SK-N-SH (cell line): ENCODE measurements around the gene C1orf216. TPM values are rescaled to one million over a fixed set of nuclear protein-coding genes. Genes with fewer than 3 reads are reported as not detected.
"Not testable (repeated sequence)": the region's sequence is repeated elsewhere in the genome, so short reads cannot be mapped to it uniquely, and the experiment has no call there.

ENCODE experiments used
- CTCF ChIA-PET: fragments of 300-600, 350-600 bp; formaldehyde crosslinking; extraction: SDS; loops from one replicate; lab custom pipeline; 2021; lab: Yijun Ruan, JAX
- POLR2A ChIA-PET: fragments of 350-600 bp; sonication (Branson Sonifier 250); formaldehyde crosslinking; extraction: SDS; loops from one replicate; lab custom pipeline; 2020; ENCODE audit warnings: antibody characterized with exemption, inconsistent platforms; lab: Yijun Ruan, JAX
- DNase-seq: peaks from one replicate; pipeline ENCODE4 v3.0.0; 2012
- H2AFZ ChIP-seq: fragments of 200-600 bp; sonication (generic); 2 replicates; pipeline ENCODE4 v1.8.1; 2016; ENCODE audit warnings: antibody characterized with exemption, mild to moderate bottlenecking, low read depth
- H3F3A ChIP-seq: fragments of 200-600 bp; sonication (generic); replicated peaks from 2 replicates; pipeline ENCODE3; 2016; ENCODE audit warnings: antibody characterized with exemption, mild to moderate bottlenecking; ENCODE audit not compliant: insufficient read depth
- H3K27ac ChIP-seq, 2 experiments: fragments of 200-500 bp in 1 of 2; fragments of 200-600 bp in 1 of 2; sonication (Bioruptor generic) in 1 of 2; sonication (generic), shearing (Covaris generic) in 1 of 2; 2 replicates each; pipeline versions ENCODE4 v1.5.1 to v1.6.1; 2014 to 2016; ENCODE audit warnings: low read depth in 2 of 2, inconsistent platforms in 1 of 2, low read length in 1 of 2, mild to moderate bottlenecking in 1 of 2, mixed read lengths in 1 of 2
- H3K27me3 ChIP-seq: fragments of 200-600 bp; sonication (generic), shearing (Covaris generic); 2 replicates; pipeline ENCODE4 v1.6.1; 2016; ENCODE audit warnings: mixed run types; ENCODE audit not compliant: insufficient read depth
- H3K36me3 ChIP-seq, 2 experiments: fragments of 200-500 bp in 1 of 2; fragments of 200-600 bp in 1 of 2; sonication (Bioruptor generic) in 1 of 2; sonication (generic) in 1 of 2; replicated peaks in 1 of 2; 2 replicates each; pipeline versions ENCODE3 to v1.5.1; 2014 to 2016; ENCODE audit warnings: low read length in 1 of 2, mild to moderate bottlenecking in 1 of 2; ENCODE audit not compliant: insufficient read depth in 2 of 2, control insufficient read depth in 1 of 2
- H3K4me1 ChIP-seq, 2 experiments: fragments of 200-500 bp in 1 of 2; fragments of 200-600 bp in 1 of 2; sonication (Bioruptor generic) in 1 of 2; sonication (generic), shearing (Covaris generic) in 1 of 2; 2 replicates each; pipeline versions ENCODE4 v1.5.1 to v1.6.1; 2014 to 2016; ENCODE audit warnings: low read depth in 1 of 2, low read length in 1 of 2, mixed run types in 1 of 2; ENCODE audit not compliant: insufficient read depth in 2 of 2, control insufficient read depth in 1 of 2
- H3K4me2 ChIP-seq: fragments of 200-600 bp; sonication (generic), shearing (Covaris generic); 2 replicates; pipeline ENCODE4 v1.6.1; 2017; ENCODE audit warnings: mixed run types
- H3K4me3 ChIP-seq, 2 experiments: fragments of 200-500 bp in 1 of 2; fragments of 200-600 bp in 1 of 2; sonication (Bioruptor generic) in 1 of 2; sonication (generic), shearing (Covaris generic) in 1 of 2; 2 replicates each; pipeline versions ENCODE4 v1.5.1 to v1.8.1; 2014 to 2016; ENCODE audit warnings: low read depth in 2 of 2, inconsistent platforms in 1 of 2, low read length in 1 of 2, mild to moderate bottlenecking in 1 of 2, mixed read lengths in 1 of 2, moderate library complexity in 1 of 2
- H3K79me2 ChIP-seq: fragments of 200-600 bp; sonication (generic); 2 replicates; pipeline ENCODE4 v1.8.1; 2017; ENCODE audit warnings: mild to moderate bottlenecking; ENCODE audit not compliant: insufficient read depth
- H3K9ac ChIP-seq: fragments of 200-600 bp; sonication (generic); 2 replicates; pipeline ENCODE4 v1.6.1; 2017; ENCODE audit warnings: mixed run types
- H3K9me2 ChIP-seq: fragments of 200-600 bp; sonication (generic); 2 replicates; pipeline ENCODE4 v1.6.1; 2017; ENCODE audit warnings: mixed run types
- H3K9me3 ChIP-seq: fragments of 200-600 bp; sonication (generic); 2 replicates; pipeline ENCODE4 v1.6.1; 2017; ENCODE audit warnings: mixed run types, mild to moderate bottlenecking, moderate library complexity
- H4K20me1 ChIP-seq: fragments of 200-600 bp; sonication (generic); 2 replicates; pipeline ENCODE4 v1.6.1; 2017; ENCODE audit warnings: mild to moderate bottlenecking, mixed run types; ENCODE audit not compliant: insufficient read depth
- EP300 ChIP-seq, 2 experiments: IDR thresholded peaks; 2 replicates each; pipeline versions ENCODE4 v1.4.0 to v1.6.1; 2012; ENCODE audit warnings: borderline replicate concordance in 1 of 2, low read depth in 1 of 2, low read length in 1 of 2
- FOSL2 ChIP-seq: IDR thresholded peaks from 2 replicates; pipeline ENCODE4 v1.4.0; 2012; ENCODE audit warnings: low read depth, mild to moderate bottlenecking, moderate library complexity, borderline replicate concordance
- FOXJ3 ChIP-seq: sonication (generic); formaldehyde crosslinking; IDR thresholded peaks from 2 replicates; pipeline ENCODE4 v1.5.1; 2020; ENCODE audit warnings: mild to moderate bottlenecking, missing genetic modification reagents
- GABPA ChIP-seq: IDR thresholded peaks from 2 replicates; pipeline ENCODE4 v1.4.0; 2012; ENCODE audit warnings: low read depth, mild to moderate bottlenecking
- JUND ChIP-seq: IDR thresholded peaks from 2 replicates; pipeline ENCODE4 v1.4.0; 2012
- MAX ChIP-seq: IDR thresholded peaks from 2 replicates; pipeline ENCODE4 v1.4.0; 2012; ENCODE audit warnings: low read depth
- RCOR1 ChIP-seq: fragments of 150-350 bp; IDR thresholded peaks from 2 replicates; pipeline ENCODE4 v1.6.1; 2017; ENCODE audit warnings: antibody characterized with exemption, low read length
- SMC3 ChIP-seq: IDR thresholded peaks from 2 replicates; pipeline ENCODE4 v1.6.1; 2012; ENCODE audit warnings: low read depth, low read length, improper control_type of control experiment
- TCF12 ChIP-seq: IDR thresholded peaks from 2 replicates; pipeline ENCODE4 v1.4.0; 2012
- YY1 ChIP-seq: IDR thresholded peaks from 2 replicates; pipeline ENCODE4 v1.4.0; 2012; ENCODE audit warnings: low read depth, mild to moderate bottlenecking
- ZBTB33 ChIP-seq: IDR thresholded peaks from 2 replicates; pipeline ENCODE4 v1.4.0; 2012; ENCODE audit warnings: low read depth, borderline replicate concordance
- WGBS: methylation state at CpG from one replicate; pipeline ENCODE4 v1.1.6; 2017; ENCODE audit warnings: low lambda C conversion rate; 5-methylcytosine and 5-hydroxymethylcytosine counted together
- polyA plus RNA-seq, 3 experiments: library from polyadenylated mRNA; depleted of rRNA; stranded (reverse); fragments of >200 nt; gene quantifications; 2 replicates each; pipeline ENCODE4 v1.2.3, GENCODE V29; 2012
- TF ChIP-seq, protein P1 (sequence below): fragments of 150-350 bp; IDR thresholded peaks from 2 replicates; pipeline ENCODE4 v1.6.1; 2016; ENCODE audit warnings: mild to moderate bottlenecking, low read depth, low read length
- TF ChIP-seq, protein P2 (sequence below): fragments of 150-350 bp; IDR thresholded peaks from 2 replicates; pipeline ENCODE4 v1.6.1; 2017; ENCODE audit warnings: antibody characterized with exemption, low read length, low read depth, borderline replicate concordance
- TF ChIP-seq, protein P3 (sequence below): IDR thresholded peaks from 2 replicates; pipeline ENCODE4 v1.4.0; 2012; ENCODE audit warnings: low read depth, borderline replicate concordance

C1orf216 gene
- polyA plus RNA-seq, 1 of the 3 experiments (the other 2 are of a cell fraction) = 20.0 TPM

GRCh38 chr1:35714921-35715567 is 3.6 kb downstream of the C1orf216 start:
- Histone ChIP-seq H3K9me3 (no peaks in the 10 kb centered on the region), H3K4me2 (peak overlapping the region; percentile 52), H2AFZ (no peak overlapping the region), H4K20me1 (peaks cover 10% of the 10 kb centered on the region), H3F3A (peaks cover 16% of the 10 kb centered on the region), H3K79me2 (peaks cover 43% of the 10 kb centered on the region; the same call in 1 of the 2 replicates), H3K9ac (no peak overlapping the region), H3K9me2 (no peaks in the 10 kb centered on the region), H3K4me1 (peaks cover 0 to 24% of the 10 kb centered on the region in 2 experiments; a peak in 2 of 4 replicates), H3K27ac (no peak overlapping the region; a peak in 1 of 4 replicates), H3K27me3 (no peaks in the 10 kb centered on the region), H3K4me3 (peak overlapping the region in 1 of 2 experiments; percentile 46; a peak in 1 of 4 replicates), H3K36me3 (peaks cover 12 to 13% of the 10 kb centered on the region in 2 experiments)
- CTCF ChIA-PET = interaction anchor here (0.6 to 5.6 kb wide), 44 partner anchors 8 to 524 kb away, joined by 3 to 124 read pairs (median 4); partner anchors contain the start of genes PSMB2 and TFAP2E
- no peak for TF ChIP-seq MAX
- no peak for TF ChIP-seq FOXJ3 (CRISPR knock-in tag)
- TF ChIP-seq SMC3 = no peak
- TF ChIP-seq, protein P1, sequence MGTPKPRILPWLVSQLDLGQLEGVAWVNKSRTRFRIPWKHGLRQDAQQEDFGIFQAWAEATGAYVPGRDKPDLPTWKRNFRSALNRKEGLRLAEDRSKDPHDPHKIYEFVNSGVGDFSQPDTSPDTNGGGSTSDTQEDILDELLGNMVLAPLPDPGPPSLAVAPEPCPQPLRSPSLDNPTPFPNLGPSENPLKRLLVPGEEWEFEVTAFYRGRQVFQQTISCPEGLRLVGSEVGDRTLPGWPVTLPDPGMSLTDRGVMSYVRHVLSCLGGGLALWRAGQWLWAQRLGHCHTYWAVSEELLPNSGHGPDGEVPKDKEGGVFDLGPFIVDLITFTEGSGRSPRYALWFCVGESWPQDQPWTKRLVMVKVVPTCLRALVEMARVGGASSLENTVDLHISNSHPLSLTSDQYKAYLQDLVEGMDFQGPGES = no peak
- TF ChIP-seq, protein P2, sequence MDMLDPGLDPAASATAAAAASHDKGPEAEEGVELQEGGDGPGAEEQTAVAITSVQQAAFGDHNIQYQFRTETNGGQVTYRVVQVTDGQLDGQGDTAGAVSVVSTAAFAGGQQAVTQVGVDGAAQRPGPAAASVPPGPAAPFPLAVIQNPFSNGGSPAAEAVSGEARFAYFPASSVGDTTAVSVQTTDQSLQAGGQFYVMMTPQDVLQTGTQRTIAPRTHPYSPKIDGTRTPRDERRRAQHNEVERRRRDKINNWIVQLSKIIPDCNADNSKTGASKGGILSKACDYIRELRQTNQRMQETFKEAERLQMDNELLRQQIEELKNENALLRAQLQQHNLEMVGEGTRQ = no peak
- TF ChIP-seq YY1 = no peak
- TF ChIP-seq JUND = no peak
- TF ChIP-seq, protein P3, sequence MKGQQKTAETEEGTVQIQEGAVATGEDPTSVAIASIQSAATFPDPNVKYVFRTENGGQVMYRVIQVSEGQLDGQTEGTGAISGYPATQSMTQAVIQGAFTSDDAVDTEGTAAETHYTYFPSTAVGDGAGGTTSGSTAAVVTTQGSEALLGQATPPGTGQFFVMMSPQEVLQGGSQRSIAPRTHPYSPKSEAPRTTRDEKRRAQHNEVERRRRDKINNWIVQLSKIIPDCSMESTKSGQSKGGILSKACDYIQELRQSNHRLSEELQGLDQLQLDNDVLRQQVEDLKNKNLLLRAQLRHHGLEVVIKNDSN = no peak
- no peak for TF ChIP-seq TCF12
- no peak for TF ChIP-seq GABPA
- TF ChIP-seq ZBTB33 = no peak
- no peak for TF ChIP-seq EP300 (IDR thresholded peaks at IDR 0.05; ENCODE audit: borderline replicate concordance in 1 of 2, low read depth in 1 of 2, low read length in 1 of 2)
- no peak for TF ChIP-seq FOSL2
- TF ChIP-seq RCOR1 = no peak
- POLR2A ChIA-PET = interaction anchor here (1.0 to 2.0 kb wide), 4 partner anchors 54 to 146 kb away, joined by 3 to 8 read pairs (median 6); partner anchors contain the start of genes CLSPN and TFAP2E
- no peak for DNase-seq
- WGBS = 76% methylated on average over 2 of the region's 2 CpGs

- H3K9ac ChIP-seq, H3K27ac ChIP-seq, H3F3A ChIP-seq, H3K4me3 ChIP-seq, H3K9me2 ChIP-seq, H3K9me3 ChIP-seq, H3K27me3 ChIP-seq, POLR2A ChIA-PET, H2AFZ ChIP-seq, DNase-seq, H3K4me2 ChIP-seq: not testable (repeated sequence)
- Histone ChIP-seq H3K4me1 (peaks cover 0 to 20% of the 10 kb centered on the region in 2 experiments; a peak in 2 of 4 replicates), H4K20me1 (peaks cover 10% of the 10 kb centered on the region), H3K79me2 (peaks cover 19% of the 10 kb centered on the region; the same call in 1 of the 2 replicates), H3K36me3 (peaks cover 12 to 13% of the 10 kb centered on the region in 2 experiments)
- CTCF ChIA-PET = interaction anchor here (0.8 to 3.4 kb wide), 3 partner anchors 16 to 143 kb away, joined by 3 to 12 read pairs (median 11); no protein-coding TSS in a partner anchor
- WGBS = 100% methylated on average over 5 of the region's 5 CpGs
These were observed 7.6 kb downstream of the C1orf216 start for GRCh38 chr1:35711098-35711497.
